Nephron progenitor cell (in vitro differentiated cells): Measurements from ENCODE around the gene RXYLT1.

Experiments
- DNase-seq: peaks from one replicate; pipeline ENCODE4 v3.0.0; 2021
- H3K27ac Mint-ChIP-seq: 2 replicates; pipeline ENCODE4 v1.8.0; 2021; ENCODE audit warnings: mild to moderate bottlenecking, moderate library complexity, mixed read lengths
- H3K27me3 Mint-ChIP-seq: 2 replicates; pipeline ENCODE4 v1.8.0; 2021; ENCODE audit warnings: mild to moderate bottlenecking, low read depth, mixed read lengths; ENCODE audit not compliant: poor library complexity
- H3K36me3 Mint-ChIP-seq: 2 replicates; pipeline ENCODE4 v1.8.0; 2021; ENCODE audit warnings: low read depth, mixed read lengths
- H3K4me1 Mint-ChIP-seq: 2 replicates; pipeline ENCODE4 v1.8.0; 2021; ENCODE audit warnings: mixed read lengths
- H3K4me3 Mint-ChIP-seq: 2 replicates; pipeline ENCODE4 v1.8.0; 2021; ENCODE audit warnings: mild to moderate bottlenecking, moderate library complexity, mixed read lengths
- H3K9me3 Mint-ChIP-seq: 2 replicates; pipeline ENCODE4 v1.8.0; 2021; ENCODE audit warnings: mild to moderate bottlenecking, moderate library complexity, mixed read lengths
- CTCF ChIP-seq: fragments of 200-600 bp; sonication (generic); IDR thresholded peaks from 2 replicates; pipeline ENCODE4 v1.5.0; 2021; ENCODE audit warnings: antibody characterized with exemption

RXYLT1 gene

GRCh38 chr12:63843254-63843720, 63.6 kb downstream of the RXYLT1 start:
- no peak for TF ChIP-seq CTCF

GRCh38 chr12:63843721-63844390, 64.1 kb downstream of the RXYLT1 start:
- peak; percentile 80 for TF ChIP-seq CTCF
- Mint-ChIP-seq H3K36me3 (no peaks in the 10 kb centered on the region), H3K9me3 (no peaks in the 10 kb centered on the region), H3K4me3 (peak overlapping the region; percentile 78), H3K4me1 (peaks cover 27% of the 10 kb centered on the region), H3K27me3 (peaks cover 3% of the 10 kb centered on the region), H3K27ac (no peak overlapping the region)
- DNase-seq: peak; percentile 89

More at GRCh38 chr12:63843254-63843720, 63.6 kb downstream of the RXYLT1 start:
- Mint-ChIP-seq H3K27me3 (peaks cover 3% of the 10 kb centered on the region), H3K9me3 (no peaks in the 10 kb centered on the region), H3K27ac (no peak overlapping the region), H3K36me3 (no peaks in the 10 kb centered on the region), H3K4me1 (peaks cover 27% of the 10 kb centered on the region), H3K4me3 (peak overlapping the region; percentile 84)
- no peak for DNase-seq

- Mint-ChIP-seq H3K27ac (peak within 1 kb of the TSS; percentile 96), H3K4me1 (peaks cover 27% of the 10 kb centered on the region), H3K9me3 (no peaks in the 10 kb centered on the region), H3K27me3 (peaks cover 3% of the 10 kb centered on the region), H3K36me3 (no peaks in the 10 kb centered on the region), H3K4me3 (peak within 1 kb of the TSS; percentile 99)
- TF ChIP-seq CTCF: no peak
- DNase-seq: peak; percentile 73
Observed at GRCh38 chr12:63844391-63845341, 65.0 kb downstream of the RXYLT1 start, which contains the start of gene SRGAP1. TSS of gene SRGAP1 (plus strand) at chr12:63844700. CDS start at chr12:63844817, 117 bp downstream.

GRCh38 chr12:63845726-63846125, 66.0 kb downstream of the RXYLT1 start:
- Mint-ChIP-seq H3K4me1 (peaks cover 27% of the 10 kb centered on the region), H3K27me3 (peaks cover 3% of the 10 kb centered on the region), H3K4me3 (peak overlapping the region; percentile 99), H3K27ac (no peak overlapping the region), H3K9me3 (no peaks in the 10 kb centered on the region), H3K36me3 (no peaks in the 10 kb centered on the region)
- no peak for DNase-seq
- TF ChIP-seq CTCF: no peak

- Mint-ChIP-seq H3K4me1 (peaks cover 27% of the 10 kb centered on the region), H3K9me3 (no peaks in the 10 kb centered on the region), H3K36me3 (no peaks in the 10 kb centered on the region), H3K27me3 (peaks cover 3% of the 10 kb centered on the region), H3K4me3 (peak overlapping the region; percentile 99), H3K27ac (no peak overlapping the region)
- DNase-seq: no peak
- no peak for TF ChIP-seq CTCF
Observed at GRCh38 chr12:63846238-63846967, 66.7 kb downstream of the RXYLT1 start.
